ENCODE measurements around the gene TEAD1.

The TEAD1 gene

DNA sequence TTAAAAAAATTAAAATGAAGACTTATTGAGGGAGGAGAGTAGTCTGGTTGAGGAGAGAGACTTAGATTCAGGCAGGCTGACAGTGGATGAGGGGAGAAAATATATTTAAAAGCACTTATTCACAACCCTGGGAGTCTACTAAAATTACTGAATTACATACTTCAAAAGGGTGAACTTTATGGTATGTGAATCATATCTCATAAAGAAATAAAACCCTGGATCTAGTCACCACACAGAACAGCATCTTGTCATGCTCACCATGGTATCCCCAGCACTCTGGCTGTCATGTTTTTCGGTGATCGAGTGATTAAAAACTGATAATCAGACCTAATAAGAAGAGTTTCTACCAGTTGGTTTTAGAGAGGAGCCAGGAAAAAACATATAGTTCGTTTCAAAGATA, 11.0 kb downstream of the TEAD1 start:
- TF ChIP-seq ZNF274 (IDR thresholded peaks at IDR 0.05; ENCODE audit: low read depth, low read length), result no peak
- no peak overlapping the region for H3K4me3 ChIP-seq (ENCODE audit: low read length)

DNA sequence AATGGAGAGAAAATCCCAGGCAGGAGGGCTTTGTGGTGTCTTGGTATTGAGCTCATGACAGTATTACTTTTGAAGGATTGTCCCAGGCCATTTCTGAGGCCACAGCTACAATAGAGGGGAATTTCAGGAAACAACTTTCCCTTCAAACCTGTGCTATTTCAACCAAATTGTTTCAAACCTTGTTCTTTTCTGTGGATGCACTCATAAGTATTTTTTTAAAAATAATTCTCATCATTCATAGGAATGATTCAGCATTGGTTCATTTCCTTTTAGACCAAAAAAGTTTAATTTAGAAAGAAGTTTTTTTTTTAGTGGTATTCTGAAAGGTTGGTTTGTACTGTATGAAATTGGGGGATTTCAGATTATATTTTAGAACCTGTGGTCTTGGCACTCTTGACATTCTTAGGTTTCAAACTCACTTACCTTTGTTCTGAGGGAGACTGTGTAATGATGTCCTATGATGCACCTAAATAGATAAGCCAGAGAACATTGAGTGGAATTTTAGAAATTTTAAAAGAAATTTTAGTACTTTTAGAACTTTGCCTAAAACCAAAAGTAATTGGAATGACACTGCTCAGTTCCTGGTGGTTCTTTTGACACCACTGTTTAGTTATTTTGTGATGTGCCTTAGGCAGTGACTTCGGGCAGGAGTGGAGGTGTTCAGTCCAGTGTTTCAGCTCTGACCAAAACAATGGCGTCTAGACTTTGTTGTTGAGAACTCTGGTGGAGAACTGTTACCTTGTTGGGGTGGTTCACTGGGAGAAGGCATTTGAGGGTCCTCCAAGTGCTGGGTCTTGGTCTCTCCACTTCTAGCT, 12.2 kb downstream of the TEAD1 start:
- no peak for TF ChIP-seq ZNF274 (IDR thresholded peaks at IDR 0.05; ENCODE audit: low read depth, low read length)
- H3K4me3 ChIP-seq (ENCODE audit: low read length), result no peak overlapping the region

DNA sequence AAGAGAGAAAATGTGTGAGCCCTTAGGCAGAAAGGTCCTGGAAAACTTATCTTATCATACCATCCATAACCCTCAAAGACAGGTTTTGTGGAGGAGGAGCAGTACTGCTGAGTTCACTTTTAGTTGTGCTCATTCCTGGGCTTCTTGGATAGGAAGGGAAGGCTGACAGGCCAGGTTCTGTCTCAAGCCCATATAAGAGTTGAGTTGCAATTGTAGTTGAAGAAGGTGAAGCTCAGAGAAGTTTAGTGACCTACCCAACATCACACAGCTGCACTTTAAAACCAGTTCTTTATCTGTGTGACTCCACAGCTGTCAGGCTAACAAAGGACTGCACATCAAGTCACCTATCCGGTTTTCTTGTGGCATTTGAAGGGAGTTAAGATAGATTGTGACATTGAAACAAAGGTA, 13.0 kb downstream of the TEAD1 start:
- no peak overlapping the region for H3K4me3 ChIP-seq (ENCODE audit: low read length)
- no peak for TF ChIP-seq ZNF274 (IDR thresholded peaks at IDR 0.05; ENCODE audit: low read depth, low read length)

DNA sequence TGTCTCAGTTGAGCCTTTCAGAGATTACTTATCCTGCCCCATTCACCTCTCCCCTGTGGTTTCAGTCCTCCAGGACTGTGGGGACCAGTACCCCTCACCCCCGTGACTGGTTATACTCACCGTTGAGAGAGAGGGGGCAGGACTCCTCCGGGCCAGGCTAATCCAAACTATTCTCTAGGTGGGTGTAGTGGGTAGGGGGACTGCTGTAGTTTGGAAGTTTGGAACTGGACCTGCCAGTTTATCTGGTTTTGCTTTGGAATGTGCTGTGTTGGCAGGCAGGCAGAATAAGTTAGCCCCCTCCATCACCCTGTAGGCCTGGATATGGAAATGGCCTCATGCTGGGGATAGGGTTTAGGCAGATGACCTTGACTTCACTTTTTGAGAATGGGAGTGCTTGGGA, 13.5 kb downstream of the TEAD1 start:
- TF ChIP-seq ZNF274 (IDR thresholded peaks at IDR 0.05; ENCODE audit: low read depth, low read length), result no peak
- no peak overlapping the region for H3K4me3 ChIP-seq (ENCODE audit: low read length)

DNA sequence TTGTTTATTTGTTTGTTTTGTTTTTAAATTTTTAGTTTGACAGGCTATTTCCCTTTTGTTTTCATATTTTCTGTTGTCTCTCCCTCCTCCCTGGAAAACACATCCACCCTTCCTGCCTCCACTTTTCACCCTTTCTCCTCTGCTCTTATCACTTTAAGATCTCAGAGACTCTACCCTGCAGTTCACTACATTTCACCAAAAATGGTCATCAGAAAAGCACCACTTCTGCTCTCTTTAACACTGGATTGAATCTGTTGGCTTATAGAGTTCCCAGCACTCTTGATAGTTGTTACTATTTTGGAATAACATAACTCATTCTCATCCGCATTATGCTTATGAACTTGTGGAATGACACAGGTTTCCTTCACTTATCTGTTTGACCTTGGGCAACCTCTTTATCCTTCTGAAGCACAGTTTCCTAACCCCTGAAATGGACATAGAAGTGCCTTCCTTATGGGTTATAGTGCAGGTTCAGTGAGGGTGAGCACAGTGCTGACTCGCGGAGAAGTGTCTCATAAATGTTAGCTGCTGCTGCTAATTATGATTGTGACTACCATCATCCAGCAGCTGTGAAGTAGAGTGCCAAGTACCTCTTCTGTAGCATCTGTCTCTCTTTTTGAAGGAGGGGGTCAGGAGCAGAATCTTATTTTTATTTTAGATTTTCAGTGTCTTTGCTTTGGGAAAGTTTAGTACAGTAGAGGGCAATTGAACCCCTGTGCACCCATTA, 15.0 kb downstream of the TEAD1 start:
- no peak for TF ChIP-seq ZNF274 (IDR thresholded peaks at IDR 0.05; ENCODE audit: low read depth, low read length)

DNA sequence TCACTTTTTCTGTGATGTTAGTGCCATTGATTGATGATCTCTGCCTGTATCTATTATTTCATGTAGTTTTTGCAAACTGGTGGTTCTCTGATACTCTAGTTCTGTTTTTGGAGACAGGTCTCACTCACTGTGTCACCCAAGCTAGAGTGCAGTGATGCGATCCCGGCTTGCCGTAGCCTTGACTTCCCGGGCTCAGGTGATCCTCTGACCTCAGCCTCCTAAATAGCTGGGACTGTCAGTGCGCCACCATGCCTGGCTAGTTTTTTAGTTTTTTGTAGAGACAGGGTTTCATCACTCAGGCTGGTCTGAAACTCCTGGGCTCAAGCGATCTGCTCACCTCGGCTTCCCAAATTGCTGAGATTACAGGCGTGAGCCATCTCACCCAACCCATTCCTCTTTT, 16.4 kb downstream of the TEAD1 start:
- no peak overlapping the region for H3K4me3 ChIP-seq (ENCODE audit: low read length)
- no peak for TF ChIP-seq ZNF274 (IDR thresholded peaks at IDR 0.05; ENCODE audit: low read depth, low read length)

More for the DNA sequence above, 15.0 kb downstream of the TEAD1 start:
- H3K4me3 ChIP-seq (ENCODE audit: low read length), result no peak overlapping the region

DNA sequence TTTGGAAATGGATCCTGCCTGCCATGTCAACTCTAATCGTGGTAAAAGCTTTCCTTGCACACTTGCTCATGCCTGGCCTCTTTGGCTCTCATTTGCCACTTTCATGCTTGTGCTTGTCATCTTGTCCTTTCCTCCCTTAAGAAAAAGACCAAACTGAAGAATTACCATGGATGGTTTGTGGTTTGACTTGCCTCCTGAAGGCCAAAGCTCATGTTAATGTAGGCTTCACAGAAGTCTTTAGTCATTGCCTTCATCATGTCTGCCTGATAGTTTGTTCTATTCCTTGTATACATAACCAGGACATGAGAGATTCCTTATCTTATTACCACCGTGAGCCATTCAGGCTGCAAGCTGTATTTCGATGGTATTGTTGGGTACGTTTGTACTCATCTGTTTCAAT, 17.3 kb downstream of the TEAD1 start:
- no peak for TF ChIP-seq ZNF274 (IDR thresholded peaks at IDR 0.05; ENCODE audit: low read depth, low read length)

DNA sequence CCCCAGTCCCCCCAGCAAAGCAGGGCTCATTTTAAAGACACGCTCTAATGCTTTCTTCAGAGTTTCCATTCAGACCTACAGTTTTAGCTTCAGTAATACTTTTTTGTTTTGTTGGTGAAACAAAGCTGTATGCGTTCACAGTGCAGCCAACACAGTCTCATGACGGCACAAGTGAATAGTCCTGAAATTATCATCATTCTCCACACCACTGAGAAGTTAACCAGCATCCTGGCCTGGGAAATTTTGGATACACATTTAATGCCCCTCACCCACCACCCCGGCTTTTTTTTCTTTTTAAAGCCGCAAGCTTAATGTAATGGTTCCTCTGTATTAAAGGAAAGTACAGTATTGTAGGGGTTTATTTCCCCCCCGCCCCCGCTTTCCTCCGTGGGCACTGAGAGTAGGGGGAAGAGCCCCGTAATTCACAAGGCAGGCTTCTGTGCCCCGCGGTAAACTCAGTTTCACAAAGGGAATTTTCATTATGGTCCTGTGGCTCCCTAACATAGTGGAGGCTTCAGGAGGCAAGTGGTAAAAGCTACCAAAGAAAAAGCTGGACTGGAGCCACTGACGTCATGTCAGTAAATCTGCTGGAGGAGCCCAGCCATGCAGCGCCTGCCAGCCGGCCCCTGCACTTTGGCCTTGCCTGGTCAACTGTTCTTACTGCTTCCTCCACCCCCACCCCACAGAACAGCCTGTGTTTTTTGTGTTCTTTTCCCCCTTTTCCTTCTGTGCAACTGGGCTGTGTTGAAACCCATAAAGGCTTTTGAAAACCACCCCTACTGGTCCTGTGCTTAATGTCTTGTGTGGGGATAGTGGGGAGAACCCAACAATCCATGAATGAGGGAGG, 18.2 kb downstream of the TEAD1 start:
- no peak overlapping the region for H3K4me3 ChIP-seq (ENCODE audit: low read length)
- no peak for TF ChIP-seq ZNF274 (IDR thresholded peaks at IDR 0.05; ENCODE audit: low read depth, low read length)

More for the DNA sequence above, 17.3 kb downstream of the TEAD1 start:
- H3K4me3 ChIP-seq (ENCODE audit: low read length), result no peak overlapping the region

DNA sequence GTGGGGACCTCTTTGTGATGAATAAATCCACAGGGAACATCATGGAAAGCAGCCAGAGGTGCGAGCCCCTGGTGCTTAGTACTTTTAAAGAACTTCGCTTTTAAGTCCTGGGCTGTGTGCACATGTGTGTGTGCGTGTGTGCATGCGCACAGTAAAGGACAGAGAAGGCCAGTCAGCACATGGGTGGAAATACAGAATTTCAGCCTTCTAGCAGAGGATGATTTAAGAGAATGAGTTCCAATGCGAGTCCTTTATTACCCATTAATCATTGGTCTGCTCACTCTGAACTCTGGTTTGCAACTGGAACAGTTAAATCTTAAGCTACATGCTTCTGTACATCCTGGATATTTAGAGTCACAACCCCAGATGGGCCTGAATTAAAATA, 18.9 kb downstream of the TEAD1 start:
- no peak for TF ChIP-seq ZNF274 (IDR thresholded peaks at IDR 0.05; ENCODE audit: low read depth, low read length)
- no peak overlapping the region for H3K4me3 ChIP-seq (ENCODE audit: low read length)

DNA sequence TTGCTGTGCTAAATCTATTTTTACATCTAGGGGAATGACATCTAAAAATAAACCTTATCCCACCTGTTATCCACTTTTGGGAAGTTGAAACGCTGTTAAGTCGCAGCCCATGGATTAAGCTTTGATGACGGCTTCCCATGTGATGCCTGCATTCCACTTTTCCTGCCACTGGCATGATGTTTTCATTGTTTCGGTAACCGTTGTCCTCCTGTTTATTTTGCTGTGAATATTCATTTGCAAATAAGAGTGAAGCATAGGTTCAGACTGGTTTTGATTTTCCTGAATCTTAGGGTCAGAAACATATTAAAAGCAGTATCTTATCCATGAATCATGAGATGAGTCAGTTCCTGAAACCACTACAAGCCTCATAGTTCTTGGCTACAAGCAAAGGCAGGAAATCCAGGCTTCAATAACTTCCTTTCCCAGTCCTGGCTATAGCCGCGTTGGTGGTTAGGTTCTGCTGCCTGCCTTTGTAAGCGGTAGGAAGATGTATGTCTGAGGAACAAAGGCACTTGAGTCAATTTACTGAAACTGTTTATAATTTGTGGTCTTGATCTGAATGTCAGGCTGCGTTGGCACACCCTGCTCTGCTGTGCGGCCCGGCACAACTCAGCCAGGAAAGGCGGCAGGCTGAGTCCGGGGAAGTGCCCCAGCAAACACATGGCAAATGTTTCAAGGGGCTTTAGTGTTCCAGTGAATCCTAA, 19.4 kb downstream of the TEAD1 start:
- H3K4me3 ChIP-seq (ENCODE audit: low read length), result no peak overlapping the region
- no peak for TF ChIP-seq ZNF274 (IDR thresholded peaks at IDR 0.05; ENCODE audit: low read depth, low read length)

DNA sequence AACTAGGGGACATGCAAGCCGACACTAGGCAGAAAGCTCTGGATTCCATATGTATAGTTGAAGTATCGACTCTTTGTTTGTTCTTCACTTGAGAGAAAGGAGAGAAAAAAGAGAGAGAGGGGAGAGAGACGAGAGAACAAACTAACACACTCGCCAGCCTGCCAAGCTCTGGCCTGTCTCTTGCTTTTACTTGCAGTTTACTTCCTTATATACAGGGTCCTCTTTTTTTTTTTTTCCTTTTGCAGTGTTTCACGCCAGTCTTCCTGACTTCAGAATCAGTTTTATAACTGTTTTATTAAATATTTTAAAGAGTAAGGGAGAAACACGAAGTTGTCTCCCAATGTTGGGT, 19.9 kb downstream of the TEAD1 start:
- no peak overlapping the region for H3K4me3 ChIP-seq (ENCODE audit: low read length)
- no peak for TF ChIP-seq ZNF274 (IDR thresholded peaks at IDR 0.05; ENCODE audit: low read depth, low read length)

DNA sequence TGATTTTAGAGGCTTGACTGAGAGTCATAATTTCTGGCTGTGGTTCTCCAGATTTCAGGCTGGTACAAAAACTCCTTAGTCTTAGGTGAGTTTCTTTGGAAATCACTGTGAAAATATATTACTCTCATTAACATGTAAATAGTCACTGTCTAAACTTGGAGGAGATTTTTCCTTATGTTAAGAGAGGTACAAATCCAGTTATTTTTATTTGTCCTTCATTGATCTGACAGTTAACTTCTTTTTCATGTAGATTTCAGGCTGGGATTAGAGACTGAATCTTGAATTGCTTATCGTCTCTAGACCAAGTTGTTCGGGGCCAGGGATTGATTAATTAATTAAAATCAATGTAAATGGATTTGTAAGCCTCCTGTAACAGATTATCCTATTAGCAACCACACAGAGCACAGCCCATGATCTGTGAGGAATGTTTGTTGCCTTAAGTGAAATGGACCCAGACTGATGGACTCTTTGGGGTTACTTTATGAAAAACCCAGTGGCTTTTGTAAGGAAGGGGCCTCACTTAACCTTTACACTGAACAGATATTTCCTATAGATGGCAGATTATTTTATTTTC, 21.1 kb downstream of the TEAD1 start:
- TF ChIP-seq ZNF274 (IDR thresholded peaks at IDR 0.05; ENCODE audit: low read depth, low read length), result no peak
- no peak overlapping the region for H3K4me3 ChIP-seq (ENCODE audit: low read length)

DNA sequence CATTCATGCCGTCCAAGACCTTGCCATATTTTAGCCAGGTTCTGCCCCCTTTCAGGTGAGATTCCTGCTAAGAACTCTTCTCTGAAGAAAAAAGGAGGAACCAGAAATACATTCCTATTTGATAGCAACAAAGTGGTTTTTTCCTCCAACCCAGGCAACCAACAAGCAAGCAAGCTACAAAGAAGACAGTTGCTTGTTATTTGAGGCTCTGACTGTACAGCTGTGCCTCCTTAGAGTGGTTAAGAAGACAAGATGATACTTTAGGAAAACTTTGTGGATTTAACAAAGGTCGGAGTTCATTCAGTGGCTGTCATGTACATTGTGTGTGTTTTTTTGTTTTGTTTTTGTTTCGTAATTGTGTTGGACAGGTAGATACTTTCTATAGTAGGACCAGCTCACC, 21.7 kb downstream of the TEAD1 start:
- TF ChIP-seq ZNF274 (IDR thresholded peaks at IDR 0.05; ENCODE audit: low read depth, low read length), result no peak
- H3K4me3 ChIP-seq (ENCODE audit: low read length), result no peak overlapping the region
